Stimulated activated naive B cell treated with anti-CD40 and anti-IgM and Interleukin-4, amounts not matched to agents 10 μg/mL and 1 μg/mL and 100 μg/mL, for 72 hours (primary cell): ENCODE results near the gene YWHAB.
A peak's percentile ranks its signal among the peaks of the same experiment; 100 is the strongest.

Experiments used
- ATAC-seq, 2 donors: fragments of 150-1000 bp; cut with Tn5 transposase; replicated peaks; 2 replicates each; pipeline ENCODE4 v1.10.0; 2021; ENCODE audit warnings: moderate library complexity in 1 of 2
- DNase-seq: peaks from one replicate; pipeline ENCODE4 v3.0.0; 2021
- H3K27ac Mint-ChIP-seq: one replicate; pipeline ENCODE4 v1.8.0; 2022; ENCODE audit warnings: mild to moderate bottlenecking, mixed read lengths
- H3K27me3 Mint-ChIP-seq, 2 donors: one replicate each; pipeline ENCODE4 v1.8.0; 2022; ENCODE audit warnings: mixed read lengths in 2 of 2
- H3K36me3 Mint-ChIP-seq, 2 donors: one replicate each; pipeline ENCODE4 v1.8.0; 2022; ENCODE audit warnings: mixed read lengths in 2 of 2, mild to moderate bottlenecking in 1 of 2
- H3K4me1 Mint-ChIP-seq, 2 donors: one replicate each; pipeline ENCODE4 v1.8.0; 2022; ENCODE audit warnings: mixed read lengths in 2 of 2, mild to moderate bottlenecking in 1 of 2
- H3K4me3 Mint-ChIP-seq, 2 donors: one replicate each; pipeline ENCODE4 v1.8.0; 2022; ENCODE audit warnings: mild to moderate bottlenecking in 2 of 2, mixed read lengths in 2 of 2, moderate library complexity in 1 of 2
- H3K9me3 Mint-ChIP-seq, 2 donors: one replicate each; pipeline ENCODE4 v1.8.0; 2022; ENCODE audit warnings: mixed read lengths in 2 of 2, mild to moderate bottlenecking in 1 of 2

The YWHAB gene

GRCh38 chr20:44885392-44886265, at the start of gene YWHAB:
YWHAB (plus strand) TSS chr20:44885705; CDS start chr20:44901534, 15,829 bp downstream.
- peak; percentile 97 to 98 for ATAC-seq
- Mint-ChIP-seq H3K27ac (peak within 1 kb of the TSS; percentile 97), H3K4me1 (peaks cover 25 to 47% of the 10 kb centered on the region in 2 donors)

GRCh38 chr20:44836601-44837120, 48.8 kb upstream of the YWHAB start:
- Mint-ChIP-seq H3K4me1 (no peaks in the 10 kb centered on the region), H3K9me3 (peaks cover 3 to 8% of the 10 kb centered on the region in 2 donors), H3K36me3 (no peaks in the 10 kb centered on the region), H3K4me3 (no peak overlapping the region), H3K27ac (no peak overlapping the region), H3K27me3 (peaks cover 23 to 25% of the 10 kb centered on the region in 2 donors)
- no peak for DNase-seq
- ATAC-seq, result no peak

More at GRCh38 chr20:44885392-44886265, at the start of gene YWHAB:
- Mint-ChIP-seq H3K4me3 (peak within 1 kb of the TSS; percentile 96 to 98), H3K36me3 (peaks cover 3 to 4% of the 10 kb centered on the region in 2 donors), H3K27me3 (no peaks in the 10 kb centered on the region), H3K9me3 (no peaks in the 10 kb centered on the region)
- DNase-seq, result peak; percentile 96

GRCh38 chr20:44837946-44838345, 47.6 kb upstream of the YWHAB start:
- Mint-ChIP-seq H3K36me3 (no peaks in the 10 kb centered on the region), H3K4me1 (no peaks in the 10 kb centered on the region), H3K4me3 (no peak overlapping the region), H3K27me3 (peaks cover 22 to 23% of the 10 kb centered on the region in 2 donors), H3K9me3 (peaks cover 3 to 8% of the 10 kb centered on the region in 2 donors), H3K27ac (no peak overlapping the region)
- DNase-seq (no peak), ATAC-seq (no peak)

- ATAC-seq (no peak), DNase-seq (no peak)
- H3K36me3 Mint-ChIP-seq, result no peaks in the 10 kb centered on the region
- peaks cover 21 to 28% of the 10 kb centered on the region in 2 donors for H3K27me3 Mint-ChIP-seq
- no peaks in the 10 kb centered on the region for H3K4me1 Mint-ChIP-seq
- no peak overlapping the region for H3K27ac Mint-ChIP-seq
- no peak overlapping the region for H3K4me3 Mint-ChIP-seq
- H3K9me3 Mint-ChIP-seq, result peaks cover 3 to 8% of the 10 kb centered on the region in 2 donors
These were observed 47.0 kb upstream of the YWHAB start for GRCh38 chr20:44838521-44838920.

DNA sequence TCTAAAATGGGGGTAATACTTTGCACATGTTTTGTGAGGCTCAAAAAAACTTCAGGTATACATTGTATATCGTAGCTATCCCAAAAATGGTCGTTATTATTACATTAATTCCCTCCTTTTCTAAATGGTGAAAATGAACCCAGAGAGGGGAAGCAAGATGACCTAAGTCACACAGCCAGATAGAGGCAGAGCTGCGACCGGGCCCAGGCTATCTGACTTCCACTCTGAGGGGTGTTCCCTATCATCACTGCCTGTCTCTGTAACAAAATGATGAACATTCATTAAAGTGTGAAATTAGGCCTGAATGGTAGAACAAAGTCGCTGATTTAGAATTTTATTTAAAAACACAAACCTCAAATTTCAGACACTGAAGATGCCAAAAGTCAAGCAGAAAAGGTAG, 46.0 kb upstream of the YWHAB start:
- H3K9me3 Mint-ChIP-seq, result peaks cover 3 to 8% of the 10 kb centered on the region in 2 donors
- no peak for ATAC-seq
- no peak overlapping the region for H3K27ac Mint-ChIP-seq
- H3K4me3 Mint-ChIP-seq, result no peak overlapping the region
- H3K36me3 Mint-ChIP-seq, result no peaks in the 10 kb centered on the region
- H3K27me3 Mint-ChIP-seq, result peaks cover 21 to 32% of the 10 kb centered on the region in 2 donors
- no peaks in the 10 kb centered on the region for H3K4me1 Mint-ChIP-seq
- no peak for DNase-seq

DNA sequence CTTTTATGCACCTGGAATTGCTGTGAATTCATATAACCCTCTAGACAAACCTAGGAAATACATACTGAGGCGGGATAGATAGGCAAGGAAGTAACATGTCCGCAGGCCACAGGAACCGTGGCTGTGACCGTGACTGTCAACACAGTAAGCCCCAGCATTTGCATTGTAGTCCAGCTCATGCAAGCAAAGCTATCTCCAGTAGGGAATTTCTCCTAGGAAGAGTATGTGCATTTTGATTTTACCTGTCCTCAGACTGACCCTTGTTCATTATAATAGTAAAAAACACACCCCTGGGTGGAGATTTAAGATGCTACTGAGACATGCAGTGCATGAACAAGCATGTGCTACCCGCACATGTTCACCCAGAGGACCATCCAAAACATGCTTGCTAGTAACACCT, 44.7 kb upstream of the YWHAB start:
- H3K4me1 Mint-ChIP-seq, result no peaks in the 10 kb centered on the region
- ATAC-seq (no peak), DNase-seq (no peak)
- no peaks in the 10 kb centered on the region for H3K36me3 Mint-ChIP-seq
- peaks cover 22 to 33% of the 10 kb centered on the region in 2 donors for H3K27me3 Mint-ChIP-seq
- peaks cover 3 to 8% of the 10 kb centered on the region in 2 donors for H3K9me3 Mint-ChIP-seq
- H3K4me3 Mint-ChIP-seq, result no peak overlapping the region
- H3K27ac Mint-ChIP-seq, result no peak overlapping the region

DNA sequence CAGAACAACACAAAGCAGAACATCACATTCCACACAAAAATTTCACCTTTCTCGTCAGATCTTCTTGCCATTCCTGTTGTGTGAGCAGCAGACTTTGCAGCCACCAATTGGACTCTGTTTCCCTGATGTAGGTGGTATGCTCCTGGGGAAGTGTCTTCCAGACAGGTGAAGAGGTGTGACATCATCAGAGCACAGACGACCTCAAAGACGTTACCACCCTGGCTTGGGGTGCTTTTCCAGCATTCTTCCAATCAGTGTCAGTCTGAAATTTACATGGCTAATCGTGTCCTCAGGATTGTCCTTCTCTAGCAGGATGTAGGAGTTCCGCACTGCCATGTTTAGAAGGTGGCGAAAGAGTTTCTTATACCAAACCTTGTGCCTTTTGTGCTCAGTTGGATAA, 43.5 kb upstream of the YWHAB start:
- no peak for DNase-seq
- H3K27ac Mint-ChIP-seq, result no peak overlapping the region
- peaks cover 22 to 37% of the 10 kb centered on the region in 2 donors for H3K27me3 Mint-ChIP-seq
- H3K36me3 Mint-ChIP-seq, result no peaks in the 10 kb centered on the region
- no peak overlapping the region for H3K4me3 Mint-ChIP-seq
- peaks cover 4 to 8% of the 10 kb centered on the region in 2 donors for H3K9me3 Mint-ChIP-seq
- no peaks in the 10 kb centered on the region for H3K4me1 Mint-ChIP-seq
- ATAC-seq, result no peak

DNA sequence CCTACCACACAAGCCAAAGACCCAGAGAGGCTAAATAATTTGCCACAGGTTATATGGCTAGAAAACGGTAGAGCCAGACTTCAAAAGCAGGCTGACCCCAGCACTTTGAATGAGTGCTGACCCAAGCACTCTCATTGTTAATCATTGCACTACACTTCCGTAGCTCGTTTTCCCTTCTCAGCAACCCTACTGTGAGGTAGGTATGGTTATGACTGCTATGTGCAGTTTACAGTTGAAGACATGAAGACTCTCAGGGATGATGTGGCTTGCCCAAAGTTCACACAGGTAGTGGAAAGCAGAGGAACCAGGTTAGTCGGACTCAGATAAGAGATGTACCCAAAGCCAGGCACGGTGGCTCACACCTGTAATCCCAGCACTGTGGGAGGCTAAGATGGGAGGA, 41.6 kb upstream of the YWHAB start:
- ATAC-seq, result no peak
- DNase-seq, result no peak

DNA sequence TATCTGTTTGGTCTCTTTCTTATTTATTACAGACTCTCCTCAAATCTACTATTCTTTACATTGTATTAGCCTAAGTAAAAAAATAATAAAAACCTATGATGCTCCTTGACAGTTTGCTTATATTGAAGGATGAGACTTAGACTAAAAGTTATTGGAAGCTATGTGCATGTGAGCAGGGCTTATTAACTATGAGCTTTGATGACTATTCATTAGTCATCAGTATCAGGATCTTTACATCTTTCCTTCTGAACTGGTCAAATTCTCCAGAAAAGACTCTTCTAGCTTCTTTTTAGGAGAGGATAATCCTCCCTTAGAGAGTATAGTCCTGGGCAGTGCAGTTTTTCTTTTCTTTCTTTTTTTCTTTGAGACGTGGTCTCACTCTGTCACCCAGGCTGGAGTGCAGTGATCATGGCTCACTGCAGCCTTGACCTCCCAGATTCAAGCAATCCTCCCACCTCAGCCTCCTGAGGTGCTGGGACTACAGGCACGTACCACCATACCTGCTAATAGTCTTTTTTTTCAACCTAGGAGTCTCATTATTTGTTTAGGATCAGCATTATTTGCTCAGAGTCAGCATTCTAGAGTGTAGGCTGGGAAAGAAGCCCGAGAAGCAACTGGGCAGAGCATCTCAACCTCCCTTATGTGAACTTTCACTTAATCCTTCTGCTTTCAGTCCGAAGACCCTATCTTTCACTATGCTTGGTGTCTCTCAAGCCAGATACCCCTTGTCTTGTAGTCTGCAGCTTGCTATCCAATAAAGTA, 37.1 kb upstream of the YWHAB start:
- Mint-ChIP-seq H3K4me3 (no peak overlapping the region), H3K27me3 (peaks cover 22 to 27% of the 10 kb centered on the region in 2 donors), H3K27ac (no peak overlapping the region), H3K36me3 (no peaks in the 10 kb centered on the region), H3K4me1 (no peaks in the 10 kb centered on the region), H3K9me3 (peaks cover 0 to 2% of the 10 kb centered on the region in 2 donors)
- DNase-seq (no peak), ATAC-seq (no peak)

More for the DNA sequence above, 41.6 kb upstream of the YWHAB start:
- Mint-ChIP-seq H3K36me3 (no peaks in the 10 kb centered on the region), H3K27me3 (peaks cover 28 to 30% of the 10 kb centered on the region in 2 donors), H3K4me3 (no peak overlapping the region), H3K9me3 (peaks cover 4% of the 10 kb centered on the region in 2 donors), H3K4me1 (no peaks in the 10 kb centered on the region), H3K27ac (no peak overlapping the region)

DNA sequence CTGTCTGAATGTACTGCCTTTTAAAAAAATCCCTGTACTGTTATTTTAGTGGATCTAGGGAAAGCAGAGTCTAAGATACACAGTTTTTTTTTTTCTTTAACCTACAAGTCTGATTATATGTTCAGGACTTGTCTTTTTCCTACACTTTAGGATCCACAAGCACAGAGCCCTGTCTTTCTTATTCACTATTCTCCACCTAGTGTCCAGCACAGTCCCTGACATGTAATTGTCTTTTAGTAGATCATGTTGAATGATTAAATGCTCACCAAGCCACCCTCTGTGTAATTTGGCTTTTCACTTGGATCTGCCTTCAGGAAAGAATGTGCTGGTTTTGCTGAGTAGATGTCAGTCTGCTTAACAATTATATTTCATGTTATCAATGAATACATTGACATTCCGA, 35.8 kb upstream of the YWHAB start:
- Mint-ChIP-seq H3K4me1 (no peaks in the 10 kb centered on the region), H3K27me3 (peaks cover 19 to 23% of the 10 kb centered on the region in 2 donors), H3K9me3 (peaks cover 0 to 2% of the 10 kb centered on the region in 2 donors), H3K36me3 (no peaks in the 10 kb centered on the region), H3K27ac (no peak overlapping the region), H3K4me3 (no peak overlapping the region)
- ATAC-seq (no peak), DNase-seq (no peak)

- Mint-ChIP-seq H3K27me3 (peaks cover 14 to 17% of the 10 kb centered on the region in 2 donors), H3K27ac (no peak overlapping the region)
These were observed 35.2 kb upstream of the YWHAB start for GRCh38 chr20:44850272-44850671.

DNA sequence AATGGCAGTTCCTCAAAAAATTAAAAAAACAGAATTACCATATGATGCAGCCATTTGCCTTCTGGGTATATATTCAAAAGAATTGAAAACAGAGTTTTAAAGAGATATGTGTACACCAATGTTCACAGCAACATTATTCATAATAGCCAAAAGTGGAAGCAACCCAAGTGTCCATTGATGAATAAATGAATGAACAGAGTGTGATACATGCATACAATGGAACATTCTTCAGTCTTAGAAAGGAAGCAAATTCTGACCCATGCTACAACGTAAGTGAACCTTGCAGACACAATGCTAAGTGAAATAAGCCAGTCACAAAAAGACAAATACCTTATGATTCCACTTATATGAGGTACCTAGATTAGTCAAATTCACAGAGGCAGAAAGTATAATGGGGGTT, 34.7 kb upstream of the YWHAB start:
- ATAC-seq, result no peak
- Mint-ChIP-seq H3K27ac (no peak overlapping the region), H3K27me3 (peaks cover 14 to 17% of the 10 kb centered on the region in 2 donors), H3K36me3 (no peaks in the 10 kb centered on the region), H3K4me3 (no peak overlapping the region), H3K4me1 (no peaks in the 10 kb centered on the region), H3K9me3 (peaks cover 0 to 2% of the 10 kb centered on the region in 2 donors)
- no peak for DNase-seq

More at GRCh38 chr20:44850272-44850671, 35.2 kb upstream of the YWHAB start:
- no peaks in the 10 kb centered on the region for H3K4me1 Mint-ChIP-seq
- H3K36me3 Mint-ChIP-seq, result no peaks in the 10 kb centered on the region
- DNase-seq, result no peak
- peaks cover 0 to 2% of the 10 kb centered on the region in 2 donors for H3K9me3 Mint-ChIP-seq
- ATAC-seq, result no peak
- H3K4me3 Mint-ChIP-seq, result no peak overlapping the region

- ATAC-seq (no peak), DNase-seq (no peak)
- H3K4me3 Mint-ChIP-seq, result no peak overlapping the region
- peaks cover 1 to 3% of the 10 kb centered on the region in 2 donors for H3K4me1 Mint-ChIP-seq
- H3K36me3 Mint-ChIP-seq, result peaks cover 1% of the 10 kb centered on the region in 2 donors
- H3K9me3 Mint-ChIP-seq, result peaks cover 2% of the 10 kb centered on the region in 2 donors
- H3K27ac Mint-ChIP-seq, result no peak overlapping the region
- H3K27me3 Mint-ChIP-seq, result peaks cover 12 to 17% of the 10 kb centered on the region in 2 donors
These were observed 34.0 kb upstream of the YWHAB start for GRCh38 chr20:44851545-44851944.

GRCh38 chr20:44856442-44856841, 29.1 kb upstream of the YWHAB start:
- H3K36me3 Mint-ChIP-seq, result peaks cover 3 to 4% of the 10 kb centered on the region in 2 donors
- peaks cover 5 to 18% of the 10 kb centered on the region in 2 donors for H3K27me3 Mint-ChIP-seq
- DNase-seq, result no peak
- no peak overlapping the region for H3K27ac Mint-ChIP-seq
- H3K9me3 Mint-ChIP-seq, result peaks cover 7 to 10% of the 10 kb centered on the region in 2 donors
- H3K4me1 Mint-ChIP-seq, result peaks cover 3 to 15% of the 10 kb centered on the region in 2 donors
- H3K4me3 Mint-ChIP-seq, result no peak overlapping the region
- ATAC-seq, result no peak
